GM12878 (cell line): Measurements from ENCODE around the gene ITGB2. TPM values are rescaled to one million over a fixed set of nuclear protein-coding genes. Genes with fewer than 3 reads are reported as not detected.

ENCODE experiments used
- ATAC-seq: fragments of 200-7000 bp; cut with Tn5 transposase; 3 replicates; pipeline ENCODE4 v1.9.1; 2020; ENCODE audit warnings: mild to moderate bottlenecking, moderate library complexity
- BruUV-seq: library from RNA; stranded (reverse); fragments of 400-500 nt; replicated peaks from 2 replicates; lab custom pipeline; 2021; lab: Mats Ljungman, UMichigan
- CTCF ChIA-PET: fragments of 300-600 bp; sonication (Branson Sonifier 250); formaldehyde crosslinking; extraction: SDS; loops from one replicate; lab custom pipeline; 2021; ENCODE audit warnings: inconsistent platforms; lab: Yijun Ruan, JAX
- POLR2A ChIA-PET: fragments of 350-600 bp; formaldehyde crosslinking; extraction: SDS; loops from one replicate; lab custom pipeline; 2021; ENCODE audit warnings: inconsistent platforms; lab: Charles Lee
- RAD21 ChIA-PET: fragments of 300-600 bp; sonication (Branson Sonifier 250); formaldehyde crosslinking; loops from one replicate; lab custom pipeline; 2023; ENCODE audit warnings: antibody characterized with exemption; ENCODE audit not compliant: unreplicated experiment; lab: Charles Lee
- SMC1A ChIA-PET: fragments of 300-600 bp; sonication (Branson Sonifier 250); formaldehyde crosslinking; loops from one replicate; lab custom pipeline; 2023; ENCODE audit not compliant: unreplicated experiment, uncharacterized antibody; lab: Charles Lee
- DNase-seq: peaks from one replicate; pipeline ENCODE4 v3.0.0-alpha.2; 2011; ENCODE audit warnings: low read depth, low spot score
- FAIRE-seq: peaks from 3 replicates; lab custom pipeline; 2011; peaks lifted over from hg19 to GRCh38; lab: Jason Lieb, UNC
- H2AFZ ChIP-seq: 2 replicates; pipeline ENCODE4 v1.6.0; 2011; ENCODE audit warnings: low read depth, low read length, control low read depth; ENCODE audit not compliant: control insufficient read depth
- H3K27ac ChIP-seq: 2 replicates; pipeline ENCODE4 v1.5.1; 2011; ENCODE audit warnings: control low read depth; ENCODE audit not compliant: control insufficient read depth, insufficient read depth
- H3K27me3 ChIP-seq, 2 experiments: replicated peaks in 1 of 2; 2 replicates each; pipeline versions ENCODE4 v1.6.0 to v1.6.1; 2011; ENCODE audit warnings: low read length in 1 of 2; ENCODE audit not compliant: control insufficient read depth in 2 of 2, insufficient read depth in 2 of 2
- H3K36me3 ChIP-seq, 2 experiments: 2 replicates each; pipeline ENCODE4 v1.5.1; 2011; ENCODE audit warnings: low read length in 1 of 2; ENCODE audit not compliant: control insufficient read depth in 2 of 2, insufficient read depth in 2 of 2
- H3K4me1 ChIP-seq: 2 replicates; pipeline ENCODE4 v1.6.1; 2011; ENCODE audit warnings: mild to moderate bottlenecking, low read length, moderate library complexity, mixed read lengths; ENCODE audit not compliant: control insufficient read depth, insufficient read depth
- H3K4me2 ChIP-seq: 2 replicates; pipeline ENCODE4 v1.6.0; 2011; ENCODE audit warnings: control low read depth; ENCODE audit not compliant: control insufficient read depth, insufficient read depth
- H3K4me3 ChIP-seq: fragments of 200-600 bp; sonication (generic); 2 replicates; pipeline ENCODE4 v1.5.1; 2016
- H3K79me2 ChIP-seq: 2 replicates; pipeline ENCODE4 v1.6.0; 2011; ENCODE audit warnings: low read length; ENCODE audit not compliant: control insufficient read depth, insufficient read depth
- H3K9ac ChIP-seq: 2 replicates; pipeline ENCODE4 v1.8.0; 2011; ENCODE audit warnings: low read length, control low read depth, mixed read lengths; ENCODE audit not compliant: control insufficient read depth, insufficient read depth
- H3K9me3 ChIP-seq: replicated peaks from 3 replicates; pipeline ENCODE4 v1.5.1; 2011; ENCODE audit warnings: mild to moderate bottlenecking, low read length; ENCODE audit not compliant: control insufficient read depth, insufficient read depth
- H4K20me1 ChIP-seq: 2 replicates; pipeline ENCODE4 v1.6.0; 2011; ENCODE audit not compliant: control insufficient read depth, insufficient read depth
- EED ChIP-seq: sonication (generic); IDR thresholded peaks from 2 replicates; pipeline ENCODE4 v1.6.1; 2016; ENCODE audit warnings: antibody characterized with exemption, low read depth
- ESRRA ChIP-seq: IDR thresholded peaks from 2 replicates; pipeline ENCODE4 v1.6.1; 2012; ENCODE audit warnings: mild to moderate bottlenecking, low read length, improper control_type of control experiment
- PAX5 ChIP-seq: IDR thresholded peaks from 2 replicates; pipeline ENCODE4 v1.6.1; 2011; ENCODE audit warnings: low read depth, low read length, borderline replicate concordance
- POLR2A ChIP-seq: IDR thresholded peaks from 2 replicates; pipeline ENCODE4 v1.6.1; 2011; ENCODE audit warnings: low read depth, mild to moderate bottlenecking, low read length
- RCOR1 ChIP-seq: conservative IDR thresholded peaks from 2 replicates; pipeline ENCODE4 v1.6.1; 2012; ENCODE audit warnings: low read depth, low read length, improper control_type of control experiment
- RUNX3 ChIP-seq: IDR thresholded peaks from 2 replicates; pipeline ENCODE4 v1.6.1; 2012; ENCODE audit warnings: low read length, inconsistent platforms
- SMARCA5 ChIP-seq: fragments of 450-650 bp; IDR thresholded peaks from 2 replicates; pipeline ENCODE4 v1.6.1; 2017; ENCODE audit warnings: mild to moderate bottlenecking
- USF2 ChIP-seq: IDR thresholded peaks from 2 replicates; pipeline ENCODE4 v1.6.1; 2011; ENCODE audit warnings: low read depth, low read length, improper control_type of control experiment, borderline replicate concordance
- ZNF217 ChIP-seq: fragments of 450-650 bp; IDR thresholded peaks from 2 replicates; pipeline ENCODE4 v1.6.1; 2017; ENCODE audit warnings: antibody characterized with exemption, mild to moderate bottlenecking
- ZZZ3 ChIP-seq: IDR thresholded peaks from 2 replicates; pipeline ENCODE4 v1.6.1; 2011; ENCODE audit warnings: low read depth; ENCODE audit not compliant: control insufficient read depth, insufficient read length
- WGBS: methylation state at CpG from one replicate; pipeline ENCODE4 v1.1.6; 2016; ENCODE audit warnings: low lambda C conversion rate; ENCODE audit not compliant: insufficient replicate concordance, insufficient coverage; ENCODE audit errors: missing lambda C conversion rate; 5-methylcytosine and 5-hydroxymethylcytosine counted together
- in situ Hi-C: fragments of 300-500 bp; cut with MboI; formaldehyde crosslinking; loops from 9 replicates; pipeline ENCODE4 v1.14.3; 2018; ENCODE audit warnings: mixed read lengths
- intact Hi-C: fragments of 100-400 bp; cut with micrococcal nuclease; formaldehyde crosslinking; loops from one replicate; pipeline ENCODE4 v1.14.2; 2022; ENCODE audit not compliant: unreplicated experiment
- polyA plus RNA-seq, 11 experiments: library from polyadenylated mRNA; depleted of rRNA in 4 of 11; unstranded in 6 of 11; stranded (reverse) in 5 of 11; fragments of >200 nt; fragmentation: Nextera tagmentation in 4 of 11; fragmentation: Illumina TruSeq in 1 of 11; extraction: Ambion mirVana in 4 of 11; extraction: Trizol in 1 of 11; gene quantifications; 1 replicate in 1 of 11; 2 replicates in 10 of 11; pipeline versions ENCODE4 v1.2.1 to v1.2.3, GENCODE V29; 2011 to 2016; ENCODE audit warnings: inconsistent platforms in 2 of 11, missing spikeins in 2 of 11, low read depth in 1 of 11
- total RNA-seq, 4 experiments: library from RNA; depleted of rRNA in 3 of 4; stranded (reverse); fragments of >200 nt in 3 of 4; fragmentation: Illumina TruSeq in 1 of 4; extraction: Trizol in 1 of 4; gene quantifications; 2 replicates each; pipeline versions ENCODE4 v1.2.1 to v1.2.3, GENCODE V29; 2013 to 2021

Gene ITGB2
- total and polyA plus RNA-seq, 10 of the 15 experiments (the other 5 are each of a cell fraction or from before 2014, with no cell fraction given), result 8.0 to 172 (median 58.9) TPM

- TF ChIP-seq ZZZ3 (no peak), EED (no peak), ESRRA (no peak), SMARCA5 (no peak), POLR2A (no peak), PAX5 (no peak), USF2 (no peak), ZNF217 (no peak)
Observed at GRCh38 chr21:44966135-44967081, 45.7 kb upstream of the ITGB2 start (continued).

GRCh38 chr21:44965251-44966022, 44.7 kb upstream of the ITGB2 start:
- SMC1A ChIA-PET, result interaction anchor here (1.0 to 3.5 kb wide), 4 partner anchors 16 to 172 kb away, joined by 3 to 16 read pairs (median 5); no protein-coding TSS in a partner anchor
- no peak overlapping the region for H3K4me2 ChIP-seq
- peaks cover 6% of the 10 kb centered on the region for H3K4me1 ChIP-seq

More at GRCh38 chr21:44965251-44966022, 44.7 kb upstream of the ITGB2 start:
- no peak overlapping the region for H2AFZ ChIP-seq
- H3K27ac ChIP-seq, result no peak overlapping the region
- H3K4me3 ChIP-seq, result no peak overlapping the region
- FAIRE-seq, result no peak
- H3K79me2 ChIP-seq, result no peaks in the 10 kb centered on the region
- ChIA-PET CTCF (interaction anchor here (0.6 to 2.3 kb wide), 6 partner anchors 13 to 172 kb away, joined by 3 to 12 read pairs (median 4); no protein-coding TSS in a partner anchor), RAD21 (interaction anchor here (1.5 kb wide), 1 partner anchor 12 kb away, joined by 4 read pairs; no protein-coding TSS in a partner anchor), POLR2A (interaction anchor here (0.6 kb wide), 1 partner anchor 62 kb away, joined by 3 read pairs; no protein-coding TSS in a partner anchor)
- DNase-seq, result no peak
- WGBS, result 41% methylated on average over 17 of the region's 17 CpGs
- intact Hi-C loops, result no loop called here
- no peaks in the 10 kb centered on the region; the same call in 1 of the 2 replicates for H4K20me1 ChIP-seq
- no peak overlapping the region for H3K9ac ChIP-seq
- peaks cover 19 to 29% of the 10 kb centered on the region in 2 experiments; a peak in 3 of 4 replicates for H3K36me3 ChIP-seq
- ATAC-seq, result peak; percentile 56
- TF ChIP-seq RUNX3 (peak; percentile 85), RCOR1 (no peak)
- no peaks in the 10 kb centered on the region for H3K27me3 ChIP-seq
- H3K9me3 ChIP-seq, result no peaks in the 10 kb centered on the region; the same call in 2 of the 3 replicates
- in situ Hi-C loops, result no loop called here
- no TSS peak for BruUV-seq
